Mucosa of descending colon (tissue), 3 donors: ENCODE data around the gene SPTBN2. TPM values are rescaled to one million over a fixed set of nuclear protein-coding genes. Genes with fewer than 3 reads are reported as not detected.

Experiments used
- ATAC-seq: fragments of 200-7000 bp; cut with Tn5 transposase; one replicate; pipeline ENCODE4 v1.9.1; 2020; ENCODE audit warnings: mild to moderate bottlenecking, moderate library complexity
- DNase-seq, 3 donors: peaks; one replicate each; pipeline ENCODE4 v3.0.0-alpha.2; 2020
- H3K36me3 ChIP-seq: fragments of 200-600 bp; one replicate; pipeline ENCODE4 v1.8.0; 2021; ENCODE audit warnings: low read depth, mild to moderate bottlenecking
- H3K4me1 ChIP-seq: fragments of 200-600 bp; one replicate; pipeline ENCODE4 v1.8.0; 2021; ENCODE audit warnings: low read depth, mild to moderate bottlenecking
- H3K4me3 ChIP-seq: fragments of 200-600 bp; one replicate; pipeline ENCODE4 v1.8.0; 2021; ENCODE audit warnings: mild to moderate bottlenecking
- H3K9me3 ChIP-seq: fragments of 200-600 bp; one replicate; pipeline ENCODE4 v1.8.0; 2021; ENCODE audit warnings: mild to moderate bottlenecking
- CTCF ChIP-seq: fragments of 200-600 bp; IDR thresholded peaks from one replicate; pipeline ENCODE4 v1.8.0; 2022; ENCODE audit warnings: antibody characterized with exemption, mild to moderate bottlenecking
- intact Hi-C, 2 donors: fragments of 100-400 bp; cut with DNase I in 1 of 2; cut with micrococcal nuclease in 1 of 2; formaldehyde crosslinking; loops; one replicate each; pipeline versions ENCODE4 v1.11.0 to v1.11.1; 2022; cut with DNase I, micrococcal nuclease
- total RNA-seq, 3 donors: library from RNA; stranded (reverse); fragmentation: NEBNext Ultra II Directional in 2 of 3; extraction: Animal tissue kit (Norgen Biotek cat#: 25700) in 2 of 3; gene quantifications; one replicate each; pipeline versions ENCODE4 v1.2.1 to v1.2.4, GENCODE V29; 2021 to 2023
- donor health status: DM: no; HTN: no; CAD: no; lungs with moderate emphysema.
- donor health status: DM: no; HTN: no; CAD: no.
- donor health status: DM: no; HTN: yes; CAD: no.

Gene SPTBN2
- total RNA-seq, 3 donors from 2014 or later: 3.7 to 10.0 (median 6.3) TPM

- intact Hi-C loops: no loop called here
- DNase-seq (no peak), ATAC-seq (no peak)
- H3K4me1 ChIP-seq: peaks cover 2% of the 10 kb centered on the region
- H3K36me3 ChIP-seq: no peaks in the 10 kb centered on the region
- H3K4me3 ChIP-seq: no peak overlapping the region
- no peak for TF ChIP-seq CTCF
- no peaks in the 10 kb centered on the region for H3K9me3 ChIP-seq
These were observed 75.9 kb downstream of the SPTBN2 start for GRCh38 chr11:66653123-66653522.

- Histone ChIP-seq H3K36me3 (no peaks in the 10 kb centered on the region), H3K9me3 (no peaks in the 10 kb centered on the region), H3K4me1 (peaks cover 2% of the 10 kb centered on the region), H3K4me3 (no peak overlapping the region)
- TF ChIP-seq CTCF: no peak
- DNase-seq (no peak), ATAC-seq (peak; percentile 35)
- intact Hi-C loops: no loop called here
These were observed 76.4 kb downstream of the SPTBN2 start for GRCh38 chr11:66652651-66653050.

GRCh38 chr11:66651016-66651415, 78.0 kb downstream of the SPTBN2 start:
- ATAC-seq: no peak
- H3K4me1 ChIP-seq: peaks cover 2% of the 10 kb centered on the region
- no peaks in the 10 kb centered on the region for H3K36me3 ChIP-seq

GRCh38 chr11:66649903-66650302, 79.1 kb downstream of the SPTBN2 start:
- no peak for TF ChIP-seq CTCF
- peaks cover 4% of the 10 kb centered on the region for H3K4me1 ChIP-seq
- no peaks in the 10 kb centered on the region for H3K36me3 ChIP-seq
- no peaks in the 10 kb centered on the region for H3K9me3 ChIP-seq
- intact Hi-C loops: no loop called here
- H3K4me3 ChIP-seq: no peak overlapping the region
- DNase-seq: no peak
- no peak for ATAC-seq

More at GRCh38 chr11:66651016-66651415, 78.0 kb downstream of the SPTBN2 start:
- no peak for DNase-seq
- no peak for TF ChIP-seq CTCF
- no peaks in the 10 kb centered on the region for H3K9me3 ChIP-seq
- H3K4me3 ChIP-seq: no peak overlapping the region
- intact Hi-C loops: no loop called here

DNA sequence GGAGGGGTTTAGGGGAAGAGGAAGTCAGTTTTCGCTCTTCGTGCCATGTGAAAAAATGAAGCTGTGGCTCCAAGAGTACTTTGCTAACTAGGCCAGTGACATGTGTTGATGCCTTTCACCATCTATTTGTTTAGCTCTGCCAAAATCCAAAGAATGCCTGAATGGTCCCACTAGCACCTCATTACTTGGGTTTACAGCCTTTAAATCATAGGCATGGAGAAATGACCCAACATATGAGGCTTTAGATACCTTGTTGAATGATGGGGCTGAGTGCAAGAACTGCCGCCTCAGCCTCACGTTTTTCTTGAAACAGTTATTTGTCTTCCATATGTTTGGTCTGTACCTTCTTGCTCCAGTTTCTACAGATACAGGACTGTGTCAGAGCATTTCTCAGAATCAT, 82.2 kb downstream of the SPTBN2 start:
- TF ChIP-seq CTCF: no peak
- no peak for ATAC-seq
- no peak for DNase-seq
- H3K4me1 ChIP-seq: peaks cover 27% of the 10 kb centered on the region
- peaks cover 3% of the 10 kb centered on the region for H3K36me3 ChIP-seq
- no peak overlapping the region for H3K4me3 ChIP-seq
- intact Hi-C loops: no loop called here
- H3K9me3 ChIP-seq: no peaks in the 10 kb centered on the region
